Limb (tissue), 2 donors: ENCODE results near the gene GAS7.

ENCODE experiments used
- DNase-seq, 2 donors: peaks; one replicate each; pipeline ENCODE4 v3.0.0-alpha.2; 2016; ENCODE audit errors: extremely low spot score in 2 of 2

Gene GAS7

GRCh38 chr17:10200645-10201044, 2.2 kb upstream of the GAS7 start:
- no peak for DNase-seq

GRCh38 chr17:10200016-10200415, 1.6 kb upstream of the GAS7 start:
- DNase-seq = no peak

- peak in 1 of 2 donors; percentile 69 for DNase-seq
Observed at GRCh38 chr17:10197721-10198508, 491 bp downstream of the GAS7 start.

GRCh38 chr17:10197362-10197720, 1.1 kb downstream of the GAS7 start:
- no peak for DNase-seq

- DNase-seq = no peak
Observed at GRCh38 chr17:10196941-10197340, 1.5 kb downstream of the GAS7 start.

GRCh38 chr17:10196384-10196895, 2.0 kb downstream of the GAS7 start:
- no peak for DNase-seq

GRCh38 chr17:10195090-10195805, 3.2 kb downstream of the GAS7 start:
- no peak for DNase-seq

- no peak for DNase-seq
Observed at GRCh38 chr17:10193632-10194031, 4.8 kb downstream of the GAS7 start.

- DNase-seq = no peak
Observed at GRCh38 chr17:10192972-10193371, 5.4 kb downstream of the GAS7 start.

- no peak for DNase-seq
Observed at GRCh38 chr17:10192461-10192860, 5.9 kb downstream of the GAS7 start.

- no peak for DNase-seq
Observed at GRCh38 chr17:10187456-10187855, 10.9 kb downstream of the GAS7 start.

GRCh38 chr17:10186771-10187410, 11.5 kb downstream of the GAS7 start:
- DNase-seq = no peak

GRCh38 chr17:10183931-10184930, 14.2 kb downstream of the GAS7 start:
- no peak for DNase-seq

GRCh38 chr17:10182785-10183184, 15.6 kb downstream of the GAS7 start:
- no peak for DNase-seq

GRCh38 chr17:10178506-10178991, 19.9 kb downstream of the GAS7 start:
- no peak for DNase-seq

GRCh38 chr17:10177913-10178505, 20.4 kb downstream of the GAS7 start:
- DNase-seq = peak in 1 of 2 donors; percentile 46

GRCh38 chr17:10177131-10177912, 21.1 kb downstream of the GAS7 start:
- peak in 1 of 2 donors; percentile 17 for DNase-seq

GRCh38 chr17:10173913-10174312, 24.5 kb downstream of the GAS7 start:
- no peak for DNase-seq

- no peak for DNase-seq
Observed at GRCh38 chr17:10172778-10173177, 25.6 kb downstream of the GAS7 start.
